Lung (tissue), 12 donors: ENCODE results near the gene ZC3H15. TPM values are rescaled to one million over a fixed set of nuclear protein-coding genes. Genes with fewer than 3 reads are reported as not detected.

Source experiments
- ATAC-seq: fragments of 200-7000 bp; cut with Tn5 transposase; one replicate; pipeline ENCODE4 v1.9.1; 2020; ENCODE audit warnings: moderate number of reproducible peaks; ENCODE audit not compliant: insufficient read depth, low FRiP score
- DNase-seq, 3 donors: peaks; one replicate each; pipeline ENCODE4 v3.0.0-alpha.2; 2013 to 2017
- H3K27ac ChIP-seq, 2 donors: one replicate each; pipeline ENCODE4 v1.5.1; 2013; ENCODE audit warnings: mild to moderate bottlenecking in 2 of 2, moderate library complexity in 2 of 2, control low read depth in 1 of 2, inconsistent platforms in 1 of 2, low read depth in 1 of 2, low read length in 1 of 2
- H3K27me3 ChIP-seq, 3 donors: one replicate each; pipeline ENCODE4 v1.5.1; 2013; ENCODE audit warnings: low read length in 2 of 3; ENCODE audit not compliant: control insufficient read depth in 3 of 3, insufficient read depth in 3 of 3
- H3K36me3 ChIP-seq, 4 donors: one replicate each; pipeline ENCODE4 v1.5.1; 2013; ENCODE audit warnings: low read length in 4 of 4, mild to moderate bottlenecking in 1 of 4, moderate library complexity in 1 of 4; ENCODE audit not compliant: control insufficient read depth in 4 of 4, insufficient read depth in 4 of 4
- H3K4me1 ChIP-seq, 5 donors: one replicate each; pipeline ENCODE4 v1.5.1; 2013; ENCODE audit warnings: low read length in 5 of 5, mild to moderate bottlenecking in 2 of 5, moderate library complexity in 1 of 5; ENCODE audit not compliant: control insufficient read depth in 5 of 5, insufficient read depth in 5 of 5
- H3K4me3 ChIP-seq: one replicate; pipeline ENCODE4 v1.5.1; 2013; ENCODE audit warnings: mild to moderate bottlenecking, control low read depth, moderate library complexity
- H3K9ac ChIP-seq, 2 donors: one replicate each; pipeline ENCODE4 v1.5.1; 2013; ENCODE audit warnings: low read length in 2 of 2, control low read depth in 1 of 2; ENCODE audit not compliant: insufficient read depth in 1 of 2
- H3K9me3 ChIP-seq, 4 donors: one replicate each; pipeline ENCODE4 v1.5.1; 2013; ENCODE audit warnings: low read length in 3 of 4, mild to moderate bottlenecking in 1 of 4, moderate library complexity in 1 of 4; ENCODE audit not compliant: control insufficient read depth in 4 of 4, insufficient read depth in 3 of 4
- CTCF ChIP-seq: IDR thresholded peaks from 2 replicates; pipeline ENCODE4 v1.5.1; 2012; ENCODE audit warnings: mild to moderate bottlenecking; ENCODE audit errors: control extremely low read depth, extremely low read depth
- WGBS, 2 donors: extraction: QIAGEN DNeasy Blood & Tissue Kit; methylation state at CpG; one replicate each; pipeline ENCODE4 v1.1.7; 2013; 5-methylcytosine and 5-hydroxymethylcytosine counted together
- polyA plus RNA-seq, 2 donors: library from polyadenylated mRNA; stranded (reverse); fragments of 200-250 nt; gene quantifications; one replicate each; pipeline ENCODE4 v1.2.1, GENCODE V29; 2013
- total RNA-seq, 2 donors: library from RNA; depleted of rRNA in 1 of 2; stranded (reverse); fragments of >200 nt in 1 of 2; gene quantifications; one replicate each; pipeline ENCODE4 v1.2.1, GENCODE V29; 2014 to 2021
- donor health status: control.
- donor health status: control.
- donor health status: Bipolar disorder and iron deficiency.
- donor health status: healthy.
- donor health status: DM: yes; HTN: yes; CAD: no.

The ZC3H15 gene
- total and polyA plus RNA-seq, 4 donors = 33.4 to 74.7 (median 41.7) TPM

- Histone ChIP-seq H3K4me1 (peaks cover 0 to 5% (median 3%) of the 10 kb centered on the region in 5 donors), H3K9me3 (no peaks in the 10 kb centered on the region), H3K9ac (no peak overlapping the region), H3K27ac (no peak overlapping the region), H3K36me3 (no peaks in the 10 kb centered on the region), H3K4me3 (no peak overlapping the region), H3K27me3 (no peaks in the 10 kb centered on the region)
- peak in 2 of 3 donors; percentile 16 to 24 for DNase-seq
- TF ChIP-seq CTCF = no peak
- 32 to 83% methylated on average over 1 of the region's 1 CpG for WGBS, 2 donors
- ATAC-seq = peak; percentile 82
These were observed 58.2 kb downstream of the ZC3H15 start for GRCh38 chr2:186544255-186544675.

- ATAC-seq (no peak), DNase-seq (no peak)
- no peak for TF ChIP-seq CTCF
- Histone ChIP-seq H3K9me3 (no peaks in the 10 kb centered on the region), H3K27me3 (no peaks in the 10 kb centered on the region), H3K4me1 (peaks cover 0 to 3% (median 3%) of the 10 kb centered on the region in 5 donors), H3K27ac (no peak overlapping the region), H3K9ac (no peak overlapping the region), H3K4me3 (no peak overlapping the region), H3K36me3 (no peaks in the 10 kb centered on the region)
- 3 to 42% methylated on average over 1 of the region's 1 CpG for WGBS, 2 donors
These were observed 60.8 kb downstream of the ZC3H15 start for GRCh38 chr2:186546846-186547245.

- no peak overlapping the region for H3K9ac ChIP-seq
- WGBS, 2 donors = 86 to 90% methylated on average over 8 of the region's 8 CpGs
- ATAC-seq (no peak), DNase-seq (no peak)
- H3K4me3 ChIP-seq = no peak overlapping the region
- no peak for TF ChIP-seq CTCF
- H3K36me3 ChIP-seq = no peaks in the 10 kb centered on the region
- no peaks in the 10 kb centered on the region for H3K9me3 ChIP-seq
- no peaks in the 10 kb centered on the region for H3K27me3 ChIP-seq
- peaks cover 0 to 3% (median 0%) of the 10 kb centered on the region in 5 donors for H3K4me1 ChIP-seq
- no peak overlapping the region for H3K27ac ChIP-seq
These were observed 65.4 kb downstream of the ZC3H15 start for GRCh38 chr2:186551323-186552050.
